Urinary bladder (tissue), 4 donors: ENCODE measurements around the gene SPATA7. TPM values are rescaled to one million over a fixed set of nuclear protein-coding genes. Genes with fewer than 3 reads are reported as not detected.

Experiments
- DNase-seq: peaks from one replicate; pipeline ENCODE4 v3.0.0-alpha.2; 2015; ENCODE audit errors: extremely low spot score
- H3K27ac ChIP-seq: one replicate; pipeline ENCODE4 v1.5.1; 2013; ENCODE audit warnings: low read depth, mild to moderate bottlenecking, moderate library complexity
- H3K36me3 ChIP-seq: one replicate; pipeline ENCODE4 v1.6.1; 2013; ENCODE audit warnings: mild to moderate bottlenecking, moderate library complexity; ENCODE audit not compliant: insufficient read depth
- H3K4me1 ChIP-seq: one replicate; pipeline ENCODE4 v1.6.1; 2013; ENCODE audit warnings: mild to moderate bottlenecking, moderate library complexity; ENCODE audit not compliant: insufficient read depth
- H3K4me3 ChIP-seq: one replicate; pipeline ENCODE4 v1.5.1; 2013; ENCODE audit warnings: low read depth, low read length
- WGBS: extraction: QIAGEN DNeasy Blood & Tissue Kit; methylation state at CpG from one replicate; pipeline ENCODE4 v1.1.7; 2013; 5-methylcytosine and 5-hydroxymethylcytosine counted together
- polyA plus RNA-seq: library from polyadenylated mRNA; stranded (reverse); fragments of 200-250 nt; gene quantifications from one replicate; pipeline ENCODE4 v1.2.3, GENCODE V29; 2013
- total RNA-seq: library from RNA; depleted of rRNA; stranded (reverse); fragments of >200 nt; gene quantifications from one replicate; pipeline ENCODE4 v1.2.3, GENCODE V29; 2014
- donor health status: healthy with polysubstance abuse.
- donor health status: healthy.

The SPATA7 gene
- total and polyA plus RNA-seq, 2 donors = 7.7 to 46.8 TPM

DNA sequence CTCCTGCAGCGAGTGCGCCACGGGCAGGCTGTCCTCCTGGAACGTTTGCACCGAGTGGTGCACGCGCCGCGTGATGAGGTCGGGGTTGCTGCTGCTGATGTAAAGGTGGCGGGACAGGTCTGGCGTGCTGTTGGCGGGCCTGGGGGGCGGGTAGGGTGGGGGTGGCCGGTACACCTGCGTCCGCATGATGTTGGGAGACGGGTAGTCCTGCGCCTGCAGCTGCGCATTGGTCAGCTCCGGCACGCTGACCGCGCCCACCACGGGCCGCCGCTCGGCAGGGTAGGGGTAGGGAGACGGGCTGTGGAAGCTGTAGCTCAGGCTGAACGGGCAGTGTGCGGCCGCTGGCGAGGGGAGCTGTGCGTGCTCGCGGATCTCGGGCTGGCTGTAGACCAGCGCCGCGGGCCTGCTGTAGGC is 94.1 kb downstream of the SPATA7 start:
- Histone ChIP-seq H3K36me3 (peaks cover 4% of the 10 kb centered on the region), H3K27ac (no peak overlapping the region), H3K4me1 (no peaks in the 10 kb centered on the region), H3K4me3 (no peak overlapping the region)
- DNase-seq = no peak
- WGBS = 87% methylated on average over 40 of the region's 40 CpGs

DNA sequence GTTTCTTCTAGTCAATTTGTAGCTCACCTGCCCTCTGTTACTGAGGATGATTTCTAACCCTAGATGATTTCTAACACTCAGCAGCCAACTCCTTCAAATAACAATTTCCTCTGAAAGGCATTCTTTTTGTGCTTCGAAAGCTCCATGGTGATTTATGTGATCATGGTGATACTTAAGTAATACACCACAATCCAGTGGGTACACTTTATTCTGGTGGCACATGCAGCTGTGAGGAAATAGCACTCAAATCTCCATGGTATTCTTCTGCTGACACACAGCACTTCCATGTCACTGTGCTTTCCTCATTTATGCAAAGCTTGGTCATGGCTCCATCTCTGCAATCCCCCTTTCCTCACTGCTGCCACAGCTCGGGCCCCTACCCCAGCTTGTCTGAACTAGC is 95.6 kb downstream of the SPATA7 start:
- WGBS = 90% methylated on average over 2 of the region's 2 CpGs
- no peaks in the 10 kb centered on the region for H3K4me1 ChIP-seq
- peaks cover 4% of the 10 kb centered on the region for H3K36me3 ChIP-seq
- no peak overlapping the region for H3K4me3 ChIP-seq
- no peak for DNase-seq
- no peak overlapping the region for H3K27ac ChIP-seq

DNA sequence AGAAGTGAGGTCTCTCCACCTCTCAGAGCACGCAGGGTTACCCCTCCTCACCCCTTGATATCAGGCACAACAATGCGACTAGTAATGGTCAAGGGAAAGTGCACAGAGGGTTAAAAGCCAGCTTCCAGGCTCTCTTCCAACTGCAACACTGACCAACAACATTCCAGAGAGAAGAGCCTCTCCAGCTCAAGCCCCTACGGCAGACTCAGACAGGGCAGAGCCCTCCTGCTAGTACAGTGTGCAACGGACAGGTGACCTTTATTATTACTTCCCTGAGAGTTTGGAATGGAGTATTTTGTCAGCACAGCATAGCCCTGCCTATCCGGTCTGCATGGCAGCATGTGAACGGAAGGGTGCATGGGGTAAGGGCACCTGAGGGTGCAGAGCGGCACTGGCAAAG is 96.3 kb downstream of the SPATA7 start:
- H3K4me1 ChIP-seq = no peaks in the 10 kb centered on the region
- no peak overlapping the region for H3K4me3 ChIP-seq
- no peak for DNase-seq
- peaks cover 4% of the 10 kb centered on the region for H3K36me3 ChIP-seq
- 69% methylated on average over 7 of the region's 7 CpGs for WGBS
- no peak overlapping the region for H3K27ac ChIP-seq

DNA sequence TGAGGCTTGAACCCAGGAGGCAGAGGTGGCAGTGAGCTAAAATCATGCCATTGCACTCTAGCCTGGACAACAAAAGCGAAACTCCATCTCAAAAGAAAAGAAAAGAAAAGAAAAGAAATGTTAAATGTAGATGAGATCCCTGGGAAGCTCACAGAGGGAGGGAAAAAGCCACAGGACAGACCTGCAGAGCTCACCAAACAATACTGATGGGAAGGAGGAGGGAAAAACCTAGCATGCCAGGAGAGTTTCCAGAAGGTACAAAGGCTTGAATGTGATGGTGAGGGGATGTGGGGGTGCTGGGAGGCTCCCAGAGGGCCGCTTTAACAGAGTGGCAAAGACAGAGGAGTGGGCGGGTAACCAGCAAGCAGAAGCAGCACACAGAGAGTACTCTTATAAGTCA is 97.1 kb downstream of the SPATA7 start:
- Histone ChIP-seq H3K4me1 (no peaks in the 10 kb centered on the region), H3K4me3 (no peak overlapping the region), H3K36me3 (peaks cover 4% of the 10 kb centered on the region), H3K27ac (no peak overlapping the region)
- no peak for DNase-seq
- WGBS = 91% methylated on average over 3 of the region's 3 CpGs

Other genes starting within 250 kb of the SPATA7 start
- gene KCNK10, start 62.4 kb upstream of the SPATA7 start, total RNA-seq = 1.1 TPM
- gene KCNK10, start 62.4 kb upstream of the SPATA7 start, polyA plus RNA-seq = 0.06 TPM
- gene PTPN21, start 169.3 kb downstream of the SPATA7 start, total RNA-seq = 22.4 TPM
- 14.5 TPM for gene PTPN21, start 169.3 kb downstream of the SPATA7 start, polyA plus RNA-seq
- 66.4 TPM for gene ZC3H14, start 177.4 kb downstream of the SPATA7 start, total RNA-seq
- 33.8 TPM for gene ZC3H14, start 177.4 kb downstream of the SPATA7 start, polyA plus RNA-seq